Keratinocyte (primary cell): Measurements from ENCODE around the gene P2RX7. TPM values are rescaled to one million over a fixed set of nuclear protein-coding genes. Genes with fewer than 3 reads are reported as not detected.

Experiments used
- DNase-seq: peaks from one replicate; pipeline ENCODE4 v3.0.0-alpha.2; 2011; ENCODE audit warnings: low read depth, missing footprints, low spot score
- FAIRE-seq: peaks from 2 replicates; lab custom pipeline; 2011; peaks lifted over from hg19 to GRCh38; lab: Jason Lieb, UNC
- H2AFZ ChIP-seq: 2 replicates; pipeline ENCODE4 v1.6.0; 2012; ENCODE audit warnings: low read length, control low read depth, inconsistent platforms; ENCODE audit not compliant: control insufficient read depth
- H3K27ac ChIP-seq: 2 replicates; pipeline ENCODE4 v1.5.1; 2011; ENCODE audit warnings: low read length; ENCODE audit not compliant: control insufficient read depth, insufficient read depth
- H3K27me3 ChIP-seq: 3 replicates; pipeline ENCODE4 v1.6.0; 2011; ENCODE audit warnings: low read length; ENCODE audit not compliant: control insufficient read depth, insufficient read depth; ENCODE audit errors: extremely low read depth
- H3K36me3 ChIP-seq, 2 experiments: 2 replicates in 1 of 2; 3 replicates in 1 of 2; pipeline ENCODE4 v1.5.1; 2011; ENCODE audit warnings: low read length in 2 of 2, mild to moderate bottlenecking in 1 of 2; ENCODE audit not compliant: control insufficient read depth in 2 of 2, insufficient read depth in 2 of 2; ENCODE audit errors: extremely low read depth in 1 of 2
- H3K4me1 ChIP-seq: 3 replicates; pipeline ENCODE4 v1.5.1; 2011; ENCODE audit warnings: low read length; ENCODE audit not compliant: control insufficient read depth, insufficient read depth; ENCODE audit errors: extremely low read depth
- H3K4me2 ChIP-seq: 3 replicates; pipeline ENCODE4 v1.6.0; 2011; ENCODE audit warnings: low read depth, low read length; ENCODE audit not compliant: control insufficient read depth, insufficient read depth; ENCODE audit errors: extremely low read depth
- H3K4me3 ChIP-seq, 3 experiments: fragments of 200-600 bp in 1 of 3; sonication (generic) in 1 of 3; 2 replicates in 2 of 3; 3 replicates in 1 of 3; pipeline ENCODE4 v1.5.1; 2011 to 2016; ENCODE audit warnings: low read length in 3 of 3, mild to moderate bottlenecking in 3 of 3, control low read depth in 2 of 3, inconsistent platforms in 1 of 3, low read depth in 1 of 3, mixed read lengths in 1 of 3, mixed run types in 1 of 3, moderate library complexity in 1 of 3; ENCODE audit not compliant: control insufficient read depth in 2 of 3, insufficient read depth in 2 of 3; ENCODE audit errors: extremely low read depth in 1 of 3
- H3K79me2 ChIP-seq: 2 replicates; pipeline ENCODE4 v1.6.0; 2012; ENCODE audit warnings: low read length; ENCODE audit not compliant: control insufficient read depth, insufficient read depth
- H3K9ac ChIP-seq: 3 replicates; pipeline ENCODE4 v1.6.0; 2011; ENCODE audit warnings: low read length; ENCODE audit not compliant: control insufficient read depth, insufficient read depth; ENCODE audit errors: extremely low read depth
- H3K9me1 ChIP-seq: 3 replicates; pipeline ENCODE4 v1.6.0; 2011; ENCODE audit warnings: low read length; ENCODE audit not compliant: control insufficient read depth, insufficient read depth; ENCODE audit errors: extremely low read depth
- H3K9me3 ChIP-seq: 2 replicates; pipeline ENCODE4 v1.5.1; 2012; ENCODE audit warnings: low read depth, low read length; ENCODE audit not compliant: control insufficient read depth
- H4K20me1 ChIP-seq: 3 replicates; pipeline ENCODE4 v1.6.0; 2011; ENCODE audit warnings: low read length; ENCODE audit not compliant: control insufficient read depth, insufficient read depth; ENCODE audit errors: extremely low read depth
- CTCF ChIP-seq, 3 experiments: IDR thresholded peaks in 1 of 3; conservative IDR thresholded peaks in 1 of 3; optimal IDR thresholded peaks in 1 of 3; 2 replicates in 2 of 3; 3 replicates in 1 of 3; pipeline versions ENCODE3 to v1.5.1; 2011; ENCODE audit warnings: low read length in 3 of 3, mild to moderate bottlenecking in 3 of 3, moderate library complexity in 2 of 3, control low read depth in 1 of 3, inconsistent platforms in 1 of 3; ENCODE audit not compliant: insufficient read depth in 2 of 3; ENCODE audit errors: extremely low read depth in 1 of 3
- EZH2 ChIP-seq: IDR thresholded peaks from one replicate; pipeline ENCODE4 v1.6.1; 2012; ENCODE audit warnings: inconsistent platforms, mild to moderate bottlenecking, low read length, moderate library complexity
- dilution Hi-C: fragments of 300-500 bp; cut with MboI; formaldehyde crosslinking; loops from one replicate; pipeline ENCODE4 v1.7.0; 2020; ENCODE audit warnings: low sequenced_read_pairs; ENCODE audit not compliant: extremely low pct_ligation_motif_present
- polyA plus RNA-seq, 5 experiments: library from polyadenylated mRNA; depleted of rRNA in 3 of 5; stranded (reverse) in 3 of 5; stranded (forward) in 1 of 5; unstranded in 1 of 5; fragments of >200 nt; gene quantifications; 1 replicate in 1 of 5; 2 replicates in 3 of 5; 3 replicates in 1 of 5; pipeline versions ENCODE4 v1.2.1 to v1.2.3, GENCODE V29; 2011 to 2012; ENCODE audit warnings: missing spikeins in 2 of 5, low read depth in 1 of 5, low replicate concordance in 1 of 5

P2RX7 gene
- polyA plus RNA-seq, 1 donor (not counting 4 experiments of a cell fraction or from before 2014, with no cell fraction given), result 0.20 TPM

DNA sequence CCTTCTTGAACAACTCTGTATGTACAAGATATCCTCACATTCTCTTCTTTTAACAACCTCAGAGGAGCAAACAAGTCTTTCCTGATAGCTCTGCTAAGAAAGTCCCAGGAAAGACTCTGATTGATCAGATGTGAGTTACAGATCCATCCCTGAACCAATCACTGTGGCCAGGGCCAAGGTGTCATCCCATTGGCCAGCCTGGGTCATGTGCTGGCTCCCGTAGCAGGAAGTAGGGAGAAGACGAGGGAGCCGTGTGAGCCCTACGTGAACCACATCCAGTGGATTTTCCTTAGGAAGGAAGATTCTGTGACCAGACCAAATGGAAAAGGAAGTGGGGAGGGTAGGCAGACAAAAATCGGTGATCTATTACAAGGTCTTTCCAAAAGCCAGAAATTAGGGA is 5.6 kb downstream of the P2RX7 start:
- DNase-seq (no peak), FAIRE-seq (no peak)
- Histone ChIP-seq H3K36me3 (no peaks in the 10 kb centered on the region), H3K4me3 (no peak overlapping the region), H3K9ac (no peak overlapping the region), H3K27ac (no peak overlapping the region), H3K4me1 (peaks cover 5% of the 10 kb centered on the region), H2AFZ (no peak overlapping the region), H3K79me2 (no peaks in the 10 kb centered on the region), H4K20me1 (no peaks in the 10 kb centered on the region), H3K27me3 (no peaks in the 10 kb centered on the region), H3K4me2 (no peak overlapping the region), H3K9me1 (no peaks in the 10 kb centered on the region), H3K9me3 (no peaks in the 10 kb centered on the region)
- TF ChIP-seq EZH2, result no peak
- TF ChIP-seq CTCF (optimal IDR thresholded peaks at IDR 0.05 in 1 of 3, IDR thresholded peaks at IDR 0.05 in 1 of 3, conservative IDR thresholded peaks at IDR 0.05 in 1 of 3; ENCODE audit: extremely low read depth in 1 of 3, insufficient read depth in 2 of 3, low read length in 3 of 3), result no peak
- dilution Hi-C loops, result no loop called here

GRCh38 chr12:121139286-121139685 is 6.6 kb downstream of the P2RX7 start:
- Histone ChIP-seq H3K4me3 (no peak overlapping the region), H3K36me3 (no peaks in the 10 kb centered on the region), H3K4me1 (peaks cover 4% of the 10 kb centered on the region), H4K20me1 (no peaks in the 10 kb centered on the region), H3K9me1 (no peaks in the 10 kb centered on the region), H3K9ac (no peak overlapping the region), H3K27me3 (no peaks in the 10 kb centered on the region), H2AFZ (no peak overlapping the region), H3K9me3 (no peaks in the 10 kb centered on the region), H3K79me2 (no peaks in the 10 kb centered on the region), H3K27ac (no peak overlapping the region), H3K4me2 (no peak overlapping the region)
- TF ChIP-seq CTCF (optimal IDR thresholded peaks at IDR 0.05 in 1 of 3, IDR thresholded peaks at IDR 0.05 in 1 of 3, conservative IDR thresholded peaks at IDR 0.05 in 1 of 3; ENCODE audit: extremely low read depth in 1 of 3, insufficient read depth in 2 of 3, low read length in 3 of 3) (no peak), EZH2 (no peak)
- dilution Hi-C loops, result no loop called here
- FAIRE-seq, result no peak
- DNase-seq, result no peak
